ENCODE data around the gene SLC2A10. TPM values are rescaled to one million over a fixed set of nuclear protein-coding genes. Genes with fewer than 3 reads are reported as not detected.
"Not testable (repeated sequence)": the region's sequence is repeated elsewhere in the genome, so short reads cannot be mapped to it uniquely, and the experiment has no call there.

Gene SLC2A10
- 0.17 and 0.45 TPM in 2 replicates for polyA plus RNA-seq (2014; cell fraction: cytosol; rRNA removed)
- 0.13 and 4.5 TPM in 2 replicates for polyA plus RNA-seq (2014; cell fraction: nucleus; rRNA removed)

DNA sequence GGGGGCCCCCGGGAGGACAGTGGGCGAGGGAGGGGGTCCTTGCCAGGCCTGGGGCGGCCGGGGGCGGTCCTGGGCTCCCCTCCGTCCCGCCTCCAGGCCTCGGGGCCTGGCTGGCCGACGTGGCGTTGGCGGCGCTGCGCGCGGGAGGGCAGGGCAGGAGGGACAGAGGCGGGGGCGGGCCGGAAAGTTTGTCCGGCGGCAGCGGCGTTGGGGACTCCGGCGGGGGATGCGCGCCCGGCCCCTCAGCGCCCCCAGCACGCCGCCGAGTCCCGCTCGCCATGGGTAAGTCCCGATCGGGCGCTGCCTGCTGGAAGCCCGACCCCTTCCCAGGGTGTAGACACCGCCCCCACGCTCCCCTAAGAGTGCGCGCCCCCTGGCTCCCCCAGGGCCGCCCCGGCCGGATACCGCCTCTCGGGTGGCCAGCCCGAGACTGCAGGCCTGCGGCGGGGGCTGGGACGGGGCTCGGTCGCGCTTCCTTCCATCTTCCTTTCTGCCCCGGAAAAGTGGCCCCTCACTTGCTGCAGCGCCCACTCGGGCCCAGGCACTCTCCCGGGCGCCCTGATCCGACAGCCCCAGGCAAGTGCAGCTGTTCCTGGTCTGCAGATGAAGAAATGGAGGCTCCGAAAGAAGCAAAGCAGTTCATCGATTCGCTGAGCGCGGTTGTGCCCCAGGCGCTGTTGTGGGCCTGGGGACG is at the start of gene SLC2A10:
TSS of gene SLC2A10 (plus strand) at position 191 of the 694 bp plus-strand sequence. CDS start at position 279, 88 bp downstream.
- no peak for DNase-seq (ENCODE audit: low spot score)

DNA sequence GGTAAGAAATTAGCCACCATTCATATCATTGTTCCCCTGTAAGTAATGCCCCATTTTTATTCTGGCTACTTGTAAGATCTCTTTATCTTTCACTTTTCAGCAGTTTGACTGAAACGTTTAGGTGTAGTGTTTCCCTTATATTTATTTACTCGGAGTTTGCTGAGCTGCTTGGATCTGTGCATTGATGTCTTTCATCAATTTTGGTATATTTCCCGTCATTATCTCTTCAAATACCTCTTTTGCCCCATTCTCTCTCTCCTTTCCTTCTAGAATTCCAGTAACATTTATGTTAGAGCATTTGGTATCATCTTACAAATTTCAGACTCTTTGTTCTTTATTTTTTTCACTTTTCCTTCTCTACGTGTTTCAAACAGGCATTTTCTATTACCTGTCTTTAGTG is 49.0 kb upstream of the SLC2A10 start:
- DNase-seq (ENCODE audit: low spot score), result no peak

DNA sequence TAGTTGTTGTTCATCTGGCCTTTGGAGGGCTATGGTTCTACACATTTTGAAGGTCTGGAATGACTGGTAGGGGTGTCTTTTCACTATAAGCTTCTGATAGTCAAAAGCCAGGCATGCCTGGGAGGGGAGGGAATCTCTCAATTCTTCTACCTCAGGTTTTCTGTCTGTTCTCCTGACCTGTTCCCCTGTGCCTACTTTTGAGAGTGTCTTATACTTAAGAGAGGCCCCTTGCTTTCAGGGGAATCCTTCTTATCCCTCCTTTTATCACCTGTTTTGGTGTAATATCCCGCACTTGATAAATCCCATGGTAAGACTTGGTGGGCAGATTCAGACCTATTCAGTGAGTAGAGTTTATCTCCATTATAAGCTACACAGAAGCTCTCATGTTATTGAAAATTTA is 47.8 kb upstream of the SLC2A10 start:
- DNase-seq (ENCODE audit: low spot score), result no peak

DNA sequence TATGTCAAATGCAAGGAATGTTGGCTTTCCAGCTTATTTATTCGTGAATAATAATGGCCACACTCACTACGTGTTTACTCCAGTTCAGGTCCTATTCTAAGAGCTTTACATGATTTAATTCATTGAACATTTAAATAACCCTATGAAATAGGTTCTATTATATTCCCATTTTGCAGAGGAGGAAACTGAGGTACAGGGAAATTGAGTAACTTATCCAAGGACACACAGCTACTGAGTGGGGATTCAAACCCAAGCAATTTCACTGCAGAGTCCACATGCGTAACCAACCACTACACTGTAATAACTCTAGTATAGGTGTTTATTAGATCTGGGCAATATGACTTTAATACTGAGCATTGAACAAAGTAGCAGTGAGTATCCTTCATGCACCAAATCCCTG is 45.9 kb upstream of the SLC2A10 start:
- no peak for DNase-seq (ENCODE audit: low spot score)

DNA sequence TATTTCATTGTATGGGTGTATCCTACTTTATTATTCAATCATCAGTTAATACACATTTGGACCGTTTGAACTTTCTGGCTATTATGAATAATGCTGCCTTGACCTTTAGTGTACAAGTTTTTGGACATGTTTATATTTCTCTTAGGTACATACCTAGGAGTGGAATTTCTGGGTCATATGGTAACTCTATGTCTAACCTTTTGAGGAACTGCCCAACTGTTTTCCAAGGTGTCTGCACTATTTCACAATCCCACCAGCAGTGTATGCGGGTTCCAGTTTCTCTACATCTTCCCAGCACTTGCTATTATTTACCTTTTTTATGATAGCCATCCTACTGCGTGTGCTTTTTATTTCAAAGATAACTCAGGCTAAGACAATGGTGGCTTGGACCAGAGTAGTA is 43.8 kb upstream of the SLC2A10 start:
- no peak for DNase-seq (ENCODE audit: low spot score)

DNA sequence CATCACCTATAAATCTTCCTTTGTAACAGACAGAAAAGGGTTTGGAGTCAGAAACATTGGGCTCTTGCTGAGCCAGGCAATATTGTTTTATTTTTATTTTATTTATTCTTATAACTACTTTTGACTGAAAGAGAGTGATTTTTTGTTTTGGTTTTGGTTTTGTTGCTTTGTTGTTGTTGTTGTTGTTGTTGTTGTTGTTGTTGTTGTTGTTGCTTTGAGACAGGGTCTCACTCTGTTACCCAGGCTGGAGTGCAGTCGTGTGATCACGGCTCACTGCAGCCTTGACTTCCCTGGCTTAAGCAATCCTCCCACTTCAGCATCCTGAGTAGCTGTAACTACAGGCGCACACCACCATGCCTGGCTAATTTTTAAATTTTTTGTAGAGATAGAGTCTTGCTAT is 43.1 kb upstream of the SLC2A10 start:
- no peak for DNase-seq (ENCODE audit: low spot score)

DNA sequence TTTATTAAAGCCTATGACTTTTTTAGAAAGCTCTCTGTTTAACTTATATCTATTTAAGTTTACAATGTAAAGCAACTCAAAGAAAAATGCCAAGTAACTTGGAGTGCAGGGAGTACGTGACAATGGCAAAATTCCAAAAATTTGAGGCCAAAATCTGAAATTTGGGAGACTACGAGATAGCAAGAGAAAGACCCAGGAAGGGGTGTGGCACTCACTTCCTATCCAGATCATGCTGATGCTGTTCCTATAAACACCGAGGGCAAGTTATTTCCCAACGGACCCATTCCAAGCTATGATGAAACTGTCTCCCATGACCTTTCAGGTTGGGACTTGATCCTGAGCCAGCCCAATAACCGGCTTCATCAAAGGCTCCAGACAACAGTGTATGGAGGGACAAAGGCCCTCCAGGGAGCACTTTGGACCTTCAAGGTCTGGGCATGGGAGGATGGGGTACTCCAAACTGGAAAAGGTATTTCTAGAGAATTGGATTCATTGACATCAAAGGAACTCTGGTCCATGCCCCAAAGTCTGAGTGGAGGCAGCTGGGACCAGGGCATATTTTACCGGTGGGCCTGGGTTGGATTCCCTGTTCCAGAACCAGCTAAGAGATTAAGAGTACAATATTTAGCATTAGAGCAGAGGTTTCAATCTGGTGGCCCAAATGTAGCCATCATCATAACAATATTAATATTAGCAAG is 42.5 kb upstream of the SLC2A10 start:
- no peak for DNase-seq (ENCODE audit: low spot score)

DNA sequence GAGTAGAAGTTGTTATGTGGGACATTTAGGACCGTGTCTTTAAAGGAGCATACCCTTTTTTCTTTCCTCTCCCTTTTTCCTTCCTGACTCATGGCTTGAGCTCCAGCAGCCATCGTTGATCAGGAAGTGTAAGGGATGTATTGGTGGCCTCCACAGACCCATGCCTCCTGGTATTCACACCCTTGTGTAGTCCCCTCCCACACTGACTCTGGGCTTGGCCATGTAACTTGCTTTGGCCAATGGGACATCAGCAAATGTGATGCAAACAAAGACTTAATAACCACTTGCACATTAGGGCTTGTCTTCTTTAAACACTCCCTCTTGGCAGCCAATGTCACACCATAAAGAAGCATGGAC is 39.2 kb upstream of the SLC2A10 start:
- no peak for DNase-seq (ENCODE audit: low spot score)

DNA sequence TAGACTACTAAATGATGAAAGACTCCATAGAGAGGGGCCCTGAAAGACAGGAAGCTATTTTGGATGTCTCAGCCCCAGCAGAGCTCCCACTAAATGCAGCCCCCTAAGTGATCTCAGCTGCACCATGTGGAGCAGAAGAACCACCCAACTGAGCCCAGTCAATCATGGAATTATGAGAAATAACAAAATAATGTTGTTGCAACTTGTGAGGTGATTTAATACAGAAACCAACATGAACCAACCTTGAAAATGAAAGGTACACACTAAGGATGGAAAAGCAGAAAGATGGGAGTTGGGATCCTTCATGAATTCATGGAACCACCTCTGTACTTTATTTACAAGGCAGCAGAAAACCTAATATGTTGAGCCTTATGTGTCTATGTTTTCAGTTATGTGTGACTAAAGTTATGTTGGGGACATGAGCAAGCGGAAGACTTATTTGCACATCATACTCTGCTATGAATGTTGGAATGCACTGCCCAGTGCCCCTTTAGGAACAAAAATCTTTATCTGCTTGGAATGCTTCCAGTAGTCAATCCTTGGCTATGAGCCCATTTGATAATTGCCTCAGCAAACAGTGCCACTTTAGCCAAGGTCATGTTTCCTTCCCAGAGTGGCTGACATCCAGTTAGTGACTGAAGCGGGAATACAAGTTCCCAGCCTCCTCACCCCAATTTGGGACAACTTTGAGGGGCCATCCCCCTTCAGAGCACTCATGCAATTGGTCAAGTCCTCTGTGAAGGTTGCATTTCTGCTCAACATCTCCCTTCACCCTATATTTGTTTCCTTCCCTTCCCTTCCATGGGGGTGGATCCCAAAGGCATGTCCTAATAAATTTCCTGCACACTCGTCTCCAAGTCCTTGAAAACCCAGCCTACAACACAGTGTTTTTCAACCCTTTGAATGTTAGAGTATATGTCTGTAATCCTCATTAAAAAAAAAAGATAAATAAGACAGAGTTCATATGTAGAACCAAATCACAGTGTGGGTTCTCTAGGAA is 38.6 kb upstream of the SLC2A10 start:
- no peak for DNase-seq (ENCODE audit: low spot score)

DNA sequence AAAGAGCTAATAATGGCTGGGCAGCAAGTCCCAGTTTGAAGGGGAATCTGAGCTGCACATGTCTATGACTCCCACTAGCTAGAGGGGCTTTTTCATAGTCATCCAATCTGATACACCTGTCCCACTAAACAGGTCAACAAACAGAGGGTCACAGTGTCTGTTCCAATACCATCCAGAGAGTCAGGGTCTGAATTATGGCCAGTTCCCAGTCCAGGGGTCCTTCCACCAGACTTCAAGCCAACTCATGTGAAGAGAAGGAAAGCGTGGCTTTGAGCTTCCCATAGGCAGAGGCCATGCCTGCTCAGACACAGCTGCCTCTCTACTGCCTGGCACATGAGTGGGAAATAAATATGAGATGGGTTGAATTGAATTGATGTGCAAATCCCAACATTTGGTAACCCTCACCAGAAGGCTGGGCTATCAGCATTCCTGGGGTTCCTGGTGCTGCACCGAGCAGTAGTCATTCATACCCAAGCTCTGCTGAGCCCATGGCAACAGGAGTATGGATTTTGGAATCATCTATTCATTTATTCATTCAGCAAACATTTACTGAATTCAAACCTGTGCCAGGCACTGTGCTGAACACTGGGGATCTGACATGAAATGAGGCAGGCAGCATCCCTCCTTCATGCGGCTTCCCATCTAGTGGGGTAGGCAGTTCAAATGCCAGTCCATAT is 37.4 kb upstream of the SLC2A10 start:
- DNase-seq (ENCODE audit: low spot score), result no peak

DNA sequence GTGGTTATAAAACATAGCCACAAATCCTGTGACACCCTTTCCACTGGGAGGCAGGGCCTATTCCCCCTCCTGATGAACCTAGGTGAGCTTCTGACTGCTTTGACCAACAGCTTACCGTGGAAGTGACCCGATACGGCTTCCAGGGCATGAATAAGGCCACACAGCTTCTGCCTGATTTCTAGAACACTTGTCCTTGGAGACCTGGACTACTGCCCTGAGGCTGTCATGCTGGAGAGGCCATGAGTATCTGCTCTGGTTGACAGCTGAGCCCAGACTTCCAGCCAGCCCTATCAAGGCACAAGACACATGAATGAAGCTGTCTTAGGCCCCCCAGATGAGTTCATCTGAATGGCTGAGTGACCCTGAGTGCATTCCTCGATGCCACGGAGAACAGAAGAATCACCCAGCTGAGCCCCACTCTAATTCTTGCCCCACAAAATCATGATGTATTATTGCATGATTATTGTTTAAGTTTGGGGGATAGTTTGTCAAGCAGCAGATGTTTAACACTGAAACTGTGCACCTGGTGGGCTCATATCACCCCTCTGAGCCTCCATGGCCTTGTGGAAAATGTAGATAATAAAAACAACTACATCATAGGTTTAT is 36.8 kb upstream of the SLC2A10 start:
- DNase-seq (ENCODE audit: low spot score), result no peak

DNA sequence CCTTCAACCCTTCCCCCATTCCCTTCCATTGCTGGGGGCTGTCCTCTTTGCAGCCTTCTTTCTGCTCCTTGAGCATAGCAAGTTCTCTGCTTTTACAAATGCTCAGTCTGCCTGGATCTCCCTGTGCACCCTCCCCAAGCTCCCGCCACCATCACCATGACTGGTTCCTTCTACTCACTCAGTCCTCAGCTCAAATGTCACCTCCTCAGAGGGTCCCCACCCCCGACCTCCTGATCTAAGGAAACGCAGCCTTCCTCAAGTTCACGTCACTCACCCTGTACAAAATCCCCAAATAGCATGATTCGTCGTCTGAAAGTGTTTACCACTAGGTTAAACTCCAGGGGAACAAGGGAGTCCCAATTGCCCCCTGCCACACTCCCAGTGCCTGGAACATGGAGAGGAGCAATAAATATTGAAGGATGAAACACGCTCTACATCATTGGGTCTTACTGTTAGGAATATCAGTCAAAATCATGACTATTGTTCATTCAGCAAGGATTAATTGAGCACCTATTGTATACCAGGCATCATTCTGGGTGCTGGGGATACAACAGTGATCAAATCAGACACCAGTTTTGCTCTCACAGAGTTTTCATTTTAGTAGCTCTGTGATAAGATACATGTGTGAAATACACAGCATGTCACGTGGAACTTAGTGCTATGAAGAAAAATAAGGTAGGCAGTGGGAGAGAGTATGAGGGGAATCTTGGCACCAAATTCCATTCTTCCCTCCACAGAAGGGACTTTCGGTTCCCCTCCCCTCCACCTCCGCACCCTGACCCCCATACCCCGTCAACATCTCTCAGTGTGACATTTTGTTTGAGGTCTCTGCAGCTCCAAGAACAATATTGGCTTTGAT is 35.8 kb upstream of the SLC2A10 start:
- no peak for DNase-seq (ENCODE audit: low spot score)

DNA sequence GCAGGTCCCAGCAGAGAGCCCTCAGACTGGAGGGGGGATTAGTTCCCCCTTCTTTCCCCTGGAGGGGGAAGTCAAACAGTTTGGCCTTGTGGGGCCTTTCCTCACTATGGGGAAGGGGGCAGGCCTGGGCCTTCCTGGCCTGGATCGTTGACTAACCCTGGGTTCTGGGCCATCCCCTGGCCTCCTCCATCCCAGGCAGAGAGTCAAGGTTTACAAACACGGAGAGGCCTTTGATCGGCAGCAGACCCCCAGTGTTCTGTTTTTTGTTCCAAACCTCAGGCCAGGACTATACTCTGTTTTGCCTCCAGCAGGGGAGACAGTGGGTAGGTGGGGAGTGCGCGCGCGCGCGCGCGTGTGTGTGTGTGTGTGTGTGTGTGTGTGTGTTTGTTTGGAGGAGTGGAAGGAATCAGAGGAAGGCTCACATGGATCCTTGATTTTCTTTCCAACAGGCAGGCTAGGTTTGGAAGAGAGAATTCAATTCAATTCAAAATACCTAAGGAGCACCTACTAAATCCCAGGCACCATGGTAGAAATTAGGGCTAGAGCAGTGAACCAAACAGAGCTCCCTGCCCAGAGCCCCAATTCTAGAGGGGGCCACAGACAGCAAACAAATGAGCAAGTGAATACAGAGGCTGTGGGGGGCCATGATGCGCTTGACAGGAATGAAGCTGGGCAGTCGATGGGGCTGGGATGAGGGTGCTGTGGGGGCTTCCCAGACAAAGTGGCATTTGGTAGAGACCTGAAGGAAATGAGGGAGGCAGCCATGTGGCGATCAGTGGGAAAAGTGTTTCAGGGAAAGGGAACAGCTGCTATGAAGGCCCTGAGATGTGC is 35.0 kb upstream of the SLC2A10 start:
- no peak for DNase-seq (ENCODE audit: low spot score)

DNA sequence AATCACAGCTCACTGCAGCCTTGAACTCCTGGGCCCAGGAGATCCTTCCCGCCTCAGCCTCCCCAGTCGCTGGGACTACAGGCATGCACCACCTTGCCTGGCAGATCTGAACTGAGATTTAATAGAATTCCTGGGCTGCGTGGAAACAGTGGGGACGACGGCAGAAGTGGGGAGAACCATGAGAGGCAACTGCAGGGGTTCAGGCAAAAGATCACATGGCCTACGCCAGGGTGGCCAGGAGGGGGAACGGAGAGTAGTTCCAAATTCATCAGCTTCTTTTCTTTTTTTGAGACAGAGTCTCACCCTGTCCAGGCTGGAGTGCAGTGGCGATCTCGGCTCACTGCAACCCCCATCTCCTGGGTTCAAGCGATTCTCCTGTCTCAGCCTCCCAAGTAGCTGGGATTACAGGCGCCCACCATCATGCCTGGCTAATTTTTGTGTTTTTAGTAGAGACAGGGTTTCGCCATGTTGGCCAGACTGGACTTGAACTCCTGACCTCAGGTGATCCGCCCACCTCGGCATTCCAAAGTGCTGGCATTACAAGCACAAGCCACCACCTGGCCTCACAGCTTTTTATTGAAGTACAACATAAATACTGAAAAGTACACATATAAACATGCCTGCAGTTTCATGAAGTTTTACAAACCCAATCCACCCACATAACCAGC is 32.7 kb upstream of the SLC2A10 start:
- DNase-seq (ENCODE audit: low spot score), result not testable (repeated sequence)

DNA sequence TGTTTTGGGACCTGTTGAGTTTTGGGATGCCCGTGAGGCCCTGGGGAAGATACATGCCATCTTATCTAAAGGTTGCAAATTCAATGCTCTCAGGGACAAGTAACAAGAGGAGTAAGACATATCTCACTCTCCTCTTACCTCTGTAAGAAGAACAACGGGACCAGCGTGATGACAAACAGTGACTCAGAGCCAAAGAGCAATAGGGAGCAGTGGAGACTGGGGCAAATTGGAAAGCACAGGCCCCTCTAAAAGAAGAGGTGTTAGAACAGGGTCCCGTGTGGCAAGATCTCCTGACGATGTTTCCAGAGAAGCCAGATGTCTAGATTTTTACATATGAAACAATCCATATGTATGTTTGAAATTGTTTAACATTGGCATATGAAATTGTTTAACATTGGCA is 31.8 kb upstream of the SLC2A10 start:
- no peak for DNase-seq (ENCODE audit: low spot score)

DNA sequence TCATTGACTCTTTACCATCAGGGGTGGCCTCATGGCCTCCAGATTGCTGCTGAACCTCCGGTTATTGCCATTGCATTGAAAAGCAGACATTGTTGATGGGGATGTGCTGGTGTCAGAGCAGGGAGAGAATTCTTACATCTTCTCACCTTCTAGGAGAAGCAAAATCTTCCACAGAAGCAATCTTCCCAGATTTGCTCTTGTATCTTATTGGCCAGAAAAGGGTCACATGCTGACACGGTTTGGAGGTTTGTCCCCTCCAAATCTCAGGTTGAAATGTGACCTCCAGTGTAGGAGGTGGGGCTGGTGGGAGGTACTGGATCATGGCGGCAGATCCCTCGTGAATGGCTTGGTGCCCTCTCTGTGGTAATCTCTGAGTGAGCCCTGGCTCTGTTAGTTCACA is 30.9 kb upstream of the SLC2A10 start:
- DNase-seq (ENCODE audit: low spot score), result no peak

DNA sequence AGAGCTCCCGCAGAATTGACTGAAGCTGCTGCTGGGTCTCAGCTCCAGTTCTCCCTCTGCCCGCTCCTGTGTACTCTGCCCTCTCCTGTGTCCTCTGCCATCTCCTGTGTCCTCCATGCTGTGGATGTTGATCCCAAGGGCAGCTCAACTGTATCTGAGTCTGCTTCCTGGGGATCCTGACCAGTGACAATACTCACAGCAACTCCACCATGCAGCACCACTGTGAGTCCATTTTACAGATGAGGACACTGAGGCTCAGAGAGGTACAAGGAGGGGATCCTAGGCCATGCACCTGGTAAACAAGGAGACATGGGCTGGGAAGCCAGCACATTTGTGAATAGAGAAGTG is 28.8 kb upstream of the SLC2A10 start:
- DNase-seq (ENCODE audit: low spot score), result no peak

DNA sequence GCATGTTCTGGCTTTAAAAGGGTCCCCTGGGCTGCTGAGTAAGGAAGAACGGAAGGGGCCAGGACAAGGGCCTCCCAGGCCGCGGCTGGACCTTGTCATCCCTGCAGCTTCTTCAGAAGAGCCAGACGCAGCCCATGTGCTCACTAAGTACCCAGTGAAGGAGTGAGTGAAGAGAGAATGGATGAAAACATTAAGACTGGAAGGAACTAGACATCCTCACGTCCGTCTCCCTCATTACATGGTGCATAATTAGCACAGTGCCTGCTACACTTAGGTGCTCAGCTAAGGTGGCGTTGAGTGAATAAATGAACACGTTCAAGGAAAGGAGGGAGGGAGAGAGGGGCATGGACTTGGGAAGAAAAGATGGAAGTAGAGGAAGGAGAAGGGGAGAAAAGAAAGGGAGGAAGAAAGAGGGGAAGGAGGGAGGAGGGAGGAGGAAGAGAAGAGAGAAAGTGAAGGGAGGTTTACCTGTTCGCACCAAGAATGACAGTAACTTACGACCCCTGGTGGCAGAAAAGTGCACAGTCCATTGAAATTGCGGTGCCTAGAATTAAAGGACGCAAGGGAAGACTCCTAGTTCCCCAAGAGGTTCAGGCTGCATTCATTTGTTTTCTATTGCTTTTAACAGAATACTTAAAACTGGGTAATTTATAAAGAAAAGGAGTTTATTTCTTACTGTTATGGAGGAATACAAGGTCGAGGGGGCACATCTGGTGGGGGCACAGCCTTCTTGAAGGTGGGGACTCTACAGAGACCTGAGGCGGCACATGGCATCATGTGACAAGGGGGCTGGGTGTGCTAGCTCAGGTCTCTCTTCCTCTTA is 28.2 kb upstream of the SLC2A10 start:
- peak; percentile 73 for DNase-seq (ENCODE audit: low spot score)

Data from SK-N-DZ (cell line).